ENCODE data around the gene PDE6B. TPM values are rescaled to one million over a fixed set of nuclear protein-coding genes. Genes with fewer than 3 reads are reported as not detected.

The PDE6B gene
- total and polyA plus RNA-seq, 2 of the 13 experiments (the other 11 are each of a cell fraction or from before 2014, with no cell fraction given), result 0.38 to 0.40 TPM

GRCh38 chr4:692771-693554 lies 67.6 kb downstream of the PDE6B start (continued):
- no peak for TF ChIP-seq FLYWCH1 (CRISPR knock-in tag; IDR thresholded peaks at IDR 0.05)
- peak; percentile 90 for TF ChIP-seq RXRB (CRISPR knock-in tag; IDR thresholded peaks at IDR 0.05; ENCODE audit: borderline replicate concordance)
- no peak for TF ChIP-seq ZNF512 (CRISPR knock-in tag; IDR thresholded peaks at IDR 0.05)
- TF ChIP-seq, protein P1, sequence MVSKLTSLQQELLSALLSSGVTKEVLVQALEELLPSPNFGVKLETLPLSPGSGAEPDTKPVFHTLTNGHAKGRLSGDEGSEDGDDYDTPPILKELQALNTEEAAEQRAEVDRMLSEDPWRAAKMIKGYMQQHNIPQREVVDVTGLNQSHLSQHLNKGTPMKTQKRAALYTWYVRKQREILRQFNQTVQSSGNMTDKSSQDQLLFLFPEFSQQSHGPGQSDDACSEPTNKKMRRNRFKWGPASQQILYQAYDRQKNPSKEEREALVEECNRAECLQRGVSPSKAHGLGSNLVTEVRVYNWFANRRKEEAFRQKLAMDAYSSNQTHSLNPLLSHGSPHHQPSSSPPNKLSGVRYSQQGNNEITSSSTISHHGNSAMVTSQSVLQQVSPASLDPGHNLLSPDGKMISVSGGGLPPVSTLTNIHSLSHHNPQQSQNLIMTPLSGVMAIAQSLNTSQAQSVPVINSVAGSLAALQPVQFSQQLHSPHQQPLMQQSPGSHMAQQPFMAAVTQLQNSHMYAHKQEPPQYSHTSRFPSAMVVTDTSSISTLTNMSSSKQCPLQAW (CRISPR knock-in tag; IDR thresholded peaks at IDR 0.05), result peak; percentile 78; the same call in 1 of the 2 replicates
- TF ChIP-seq HINFP (CRISPR knock-in tag; IDR thresholded peaks at IDR 0.05; ENCODE audit: low read depth), result no peak
- peak; percentile 60; the same call in 1 of the 2 replicates for TF ChIP-seq NFKBIZ (CRISPR knock-in tag; IDR thresholded peaks at IDR 0.05)
- TF ChIP-seq ZBTB7B (CRISPR knock-in tag; IDR thresholded peaks at IDR 0.05), result no peak
- no peak for TF ChIP-seq POGZ (CRISPR knock-in tag; IDR thresholded peaks at IDR 0.05)
- TF ChIP-seq ATRX (CRISPR knock-in tag; IDR thresholded peaks at IDR 0.05; ENCODE audit: borderline replicate concordance), result no peak
- TF ChIP-seq, protein P2, sequence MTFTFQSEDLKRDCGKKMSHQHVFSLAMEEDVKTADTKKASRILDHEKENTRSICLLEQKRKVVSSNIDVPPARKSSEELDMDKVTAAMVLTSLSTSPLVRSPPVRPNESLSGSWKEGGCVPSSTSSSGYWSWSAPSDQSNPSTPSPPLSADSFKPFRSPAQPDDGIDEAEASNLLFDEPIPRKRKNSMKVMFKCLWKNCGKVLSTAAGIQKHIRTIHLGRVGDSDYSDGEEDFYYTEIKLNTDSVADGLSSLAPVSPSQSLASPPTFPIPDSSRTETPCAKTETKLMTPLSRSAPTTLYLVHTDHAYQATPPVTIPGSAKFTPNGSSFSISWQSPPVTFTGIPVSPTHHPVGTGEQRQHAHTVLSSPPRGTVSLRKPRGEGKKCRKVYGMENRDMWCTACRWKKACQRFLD (CRISPR knock-in tag; IDR thresholded peaks at IDR 0.05; ENCODE audit: borderline replicate concordance), result no peak
- TF ChIP-seq AKNA (CRISPR knock-in tag; IDR thresholded peaks at IDR 0.05; ENCODE audit: borderline replicate concordance), result no peak
- no peak for TF ChIP-seq ZFP36 (IDR thresholded peaks at IDR 0.05; ENCODE audit: borderline replicate concordance, low read depth, low read length, partially characterized antibody)
- no peak; the same call in 1 of the 2 replicates for TF ChIP-seq ZNF598 (CRISPR knock-in tag; IDR thresholded peaks at IDR 0.05; ENCODE audit: borderline replicate concordance)
- TF ChIP-seq ZNF468 (CRISPR knock-in tag; IDR thresholded peaks at IDR 0.05), result no peak
- no peak for TF ChIP-seq ZNF75D (CRISPR knock-in tag; IDR thresholded peaks at IDR 0.05; ENCODE audit: borderline replicate concordance)
- no peak for TF ChIP-seq ZSCAN25 (CRISPR knock-in tag; IDR thresholded peaks at IDR 0.05)
- TF ChIP-seq RCOR2 (CRISPR knock-in tag; IDR thresholded peaks at IDR 0.05), result 0 out of 2 replicates have a peak, but pooled peaks have one; percentile 47
- 0 out of 2 replicates have a peak, but pooled peaks have one; percentile 79 for TF ChIP-seq ZNF274 (CRISPR knock-in tag; IDR thresholded peaks at IDR 0.05)
